Esophagus squamous epithelium (tissue), 5 donors: ENCODE results near the gene CEP20. TPM values are rescaled to one million over a fixed set of nuclear protein-coding genes. Genes with fewer than 3 reads are reported as not detected.
"Not testable (repeated sequence)": the region's sequence is repeated elsewhere in the genome, so short reads cannot be mapped to it uniquely, and the experiment has no call there.

Source experiments
- DNase-seq: peaks from one replicate; lab custom pipeline; 2025; lab: John Stamatoyannopoulos, UW
- H3K27ac ChIP-seq, 4 donors: fragments of 200-600 bp; sonication (generic); one replicate each; pipeline ENCODE4 v1.5.1; 2016 to 2019; ENCODE audit warnings: mild to moderate bottlenecking in 1 of 4
- H3K27me3 ChIP-seq, 4 donors: fragments of 200-600 bp; sonication (generic); 1 replicate in 3 of 4; 2 replicates in 1 of 4; pipeline versions ENCODE4 v1.5.1 to v1.6.0; 2017 to 2021; ENCODE audit warnings: antibody characterized with exemption in 1 of 4
- H3K36me3 ChIP-seq, 3 donors: fragments of 200-600 bp; sonication (generic); one replicate each; pipeline ENCODE4 v1.5.1; 2016 to 2019
- H3K4me1 ChIP-seq, 3 donors: fragments of 200-600 bp; sonication (generic); one replicate each; pipeline ENCODE4 v1.5.1; 2017 to 2019
- H3K4me3 ChIP-seq, 4 donors: fragments of 200-600 bp; sonication (generic); 1 replicate in 3 of 4; 2 replicates in 1 of 4; pipeline ENCODE4 v1.5.1; 2016 to 2019; ENCODE audit warnings: mild to moderate bottlenecking in 2 of 4, moderate library complexity in 1 of 4
- H3K9me3 ChIP-seq, 3 donors: fragments of 200-600 bp; sonication (generic); one replicate each; pipeline ENCODE4 v1.5.1; 2016 to 2019
- POLR2A ChIP-seq, 4 donors: fragments of 450-650 bp; IDR thresholded peaks; one replicate each; pipeline ENCODE4 v1.6.1; 2017; ENCODE audit warnings: antibody characterized with exemption in 4 of 4, mild to moderate bottlenecking in 4 of 4, moderate library complexity in 3 of 4
- WGBS, 2 donors: methylation state at CpG; one replicate each; pipeline ENCODE4 v1.1.5; 2018; 5-methylcytosine and 5-hydroxymethylcytosine counted together
- intact Hi-C: fragments of 100-400 bp; cut with DNase I; formaldehyde crosslinking; loops from one replicate; pipeline ENCODE4 v1.15.0; 2022
- total RNA-seq, 4 donors: library from RNA; depleted of rRNA; stranded (reverse); fragments of >200 nt; gene quantifications; one replicate each; pipeline ENCODE4 v1.1.0, GENCODE V29; 2016
- TF ChIP-seq, protein P1 (sequence below), 6 experiments: fragments of 450-650 bp in 4 of 6; fragments of 200-600 bp in 2 of 6; sonication (generic) in 2 of 6; IDR thresholded peaks; one replicate each; pipeline ENCODE4 v1.5.1; 2016 to 2019; ENCODE audit warnings: antibody characterized with exemption in 6 of 6, mild to moderate bottlenecking in 4 of 6, moderate library complexity in 4 of 6
- donor health status: DM: yes; HTN: yes; CAD: no.

The CEP20 gene
- total RNA-seq, 4 donors from 2014 or later, result 36.1 to 74.3 (median 42.5) TPM

DNA sequence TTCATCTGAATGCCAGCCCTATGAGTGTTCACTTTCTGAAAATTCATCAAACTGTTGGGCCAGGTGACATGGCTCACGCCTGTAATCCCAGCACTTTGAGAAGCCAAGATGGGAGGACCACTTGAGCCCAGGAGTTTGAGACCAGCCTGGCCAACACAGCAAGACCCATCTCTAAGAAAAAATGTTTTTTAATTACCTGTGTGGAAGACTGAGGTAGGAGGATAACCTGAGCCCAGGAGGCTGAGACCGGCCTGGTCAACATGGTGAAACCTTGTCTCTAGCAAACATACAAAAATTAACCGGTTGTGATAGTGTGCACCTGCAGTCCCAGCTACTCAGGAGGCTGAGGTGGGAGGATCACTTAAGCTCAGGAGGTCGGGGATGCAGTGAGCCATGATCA is 41.9 kb downstream of the CEP20 start:
- intact Hi-C loops, result no loop called here

DNA sequence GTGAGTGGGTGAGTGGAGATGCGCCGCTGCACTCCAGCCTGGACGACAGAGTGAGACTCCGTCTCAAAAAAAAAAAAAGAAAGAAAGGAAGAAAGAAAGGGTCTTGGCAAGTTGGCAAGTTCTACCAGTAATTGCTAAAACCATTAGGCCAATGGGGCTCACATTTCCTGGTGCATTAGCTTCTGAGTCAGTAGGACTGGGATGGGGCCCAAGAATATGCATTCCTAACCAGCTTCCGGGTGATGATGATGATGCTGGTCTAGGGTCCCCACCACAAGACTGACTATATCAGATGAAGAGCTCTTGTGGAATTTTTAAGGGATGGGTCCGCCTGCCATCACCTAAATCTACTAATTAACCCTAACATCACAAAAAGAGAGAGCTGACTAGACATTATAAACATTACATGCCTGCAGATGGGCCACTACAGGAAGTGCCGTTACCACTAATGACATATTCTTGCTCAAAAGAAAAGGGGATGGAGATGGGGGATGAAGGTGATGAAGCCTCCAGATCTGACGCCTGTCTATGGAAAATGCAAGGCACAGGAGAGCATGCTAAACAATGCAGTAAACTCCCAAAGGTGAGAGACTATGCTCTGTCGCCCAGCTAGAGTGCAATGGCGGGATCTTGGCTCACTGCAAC is 44.6 kb downstream of the CEP20 start:
- Histone ChIP-seq H3K4me3 (no peak overlapping the region), H3K4me1 (peaks cover 0 to 3% (median 0%) of the 10 kb centered on the region in 3 donors), H3K27ac (peak overlapping the region in 2 of 4 donors; percentile 6 to 31), H3K9me3 (no peaks in the 10 kb centered on the region), H3K27me3 (no peaks in the 10 kb centered on the region), H3K36me3 (no peaks in the 10 kb centered on the region)
- intact Hi-C loops, result no loop called here
- DNase-seq, result no peak
- WGBS, 2 donors, result 69 to 78% methylated on average over 8 to 10 of the region's 10 CpGs
- no peak for TF ChIP-seq POLR2A (IDR thresholded peaks at IDR 0.05)
- TF ChIP-seq, protein P1, sequence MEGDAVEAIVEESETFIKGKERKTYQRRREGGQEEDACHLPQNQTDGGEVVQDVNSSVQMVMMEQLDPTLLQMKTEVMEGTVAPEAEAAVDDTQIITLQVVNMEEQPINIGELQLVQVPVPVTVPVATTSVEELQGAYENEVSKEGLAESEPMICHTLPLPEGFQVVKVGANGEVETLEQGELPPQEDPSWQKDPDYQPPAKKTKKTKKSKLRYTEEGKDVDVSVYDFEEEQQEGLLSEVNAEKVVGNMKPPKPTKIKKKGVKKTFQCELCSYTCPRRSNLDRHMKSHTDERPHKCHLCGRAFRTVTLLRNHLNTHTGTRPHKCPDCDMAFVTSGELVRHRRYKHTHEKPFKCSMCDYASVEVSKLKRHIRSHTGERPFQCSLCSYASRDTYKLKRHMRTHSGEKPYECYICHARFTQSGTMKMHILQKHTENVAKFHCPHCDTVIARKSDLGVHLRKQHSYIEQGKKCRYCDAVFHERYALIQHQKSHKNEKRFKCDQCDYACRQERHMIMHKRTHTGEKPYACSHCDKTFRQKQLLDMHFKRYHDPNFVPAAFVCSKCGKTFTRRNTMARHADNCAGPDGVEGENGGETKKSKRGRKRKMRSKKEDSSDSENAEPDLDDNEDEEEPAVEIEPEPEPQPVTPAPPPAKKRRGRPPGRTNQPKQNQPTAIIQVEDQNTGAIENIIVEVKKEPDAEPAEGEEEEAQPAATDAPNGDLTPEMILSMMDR (IDR thresholded peaks at IDR 0.05), result no peak

More for the DNA sequence above, 41.9 kb downstream of the CEP20 start:
- no peak for DNase-seq
- no peaks in the 10 kb centered on the region for H3K36me3 ChIP-seq
- no peak for TF ChIP-seq POLR2A (IDR thresholded peaks at IDR 0.05)
- TF ChIP-seq, protein P1 (IDR thresholded peaks at IDR 0.05), result no peak
- H3K4me3 ChIP-seq, result peak overlapping the region in 1 of 4 donors; percentile 21
- H3K27ac ChIP-seq, result peak overlapping the region in 1 of 4 donors; percentile 44
- H3K9me3 ChIP-seq, result no peaks in the 10 kb centered on the region
- H3K27me3 ChIP-seq, result no peaks in the 10 kb centered on the region
- peaks cover 0 to 3% (median 0%) of the 10 kb centered on the region in 3 donors for H3K4me1 ChIP-seq
- WGBS, 2 donors, result 71 to 84% methylated on average over 4 of the region's 4 CpGs

DNA sequence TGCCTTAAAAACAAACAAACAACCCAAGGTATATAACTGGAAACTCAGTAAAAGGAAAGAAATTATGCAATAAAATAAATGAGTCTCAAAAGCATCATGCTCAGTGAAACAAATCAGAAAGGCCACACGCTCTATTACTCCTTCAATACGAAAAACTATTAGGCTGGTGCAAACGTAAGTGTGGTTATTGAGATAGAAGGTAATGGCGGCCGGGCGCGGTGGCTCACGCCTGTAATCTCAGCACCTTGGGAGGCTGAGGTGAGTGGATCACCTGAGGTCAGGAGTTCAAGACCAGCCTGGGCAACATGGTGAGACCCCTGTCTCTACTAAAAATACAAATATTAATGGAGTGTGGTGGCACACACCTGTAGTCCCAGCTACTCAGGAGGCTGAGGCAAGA is 49.2 kb downstream of the CEP20 start:
- WGBS, 2 donors, result 78 to 91% methylated on average over 8 of the region's 8 CpGs
- H3K36me3 ChIP-seq, H3K9me3 ChIP-seq, DNase-seq, H3K27me3 ChIP-seq, H3K4me3 ChIP-seq, intact Hi-C loops: not testable (repeated sequence)
- Histone ChIP-seq H3K27ac (peak overlapping the region in 1 of 4 donors; percentile 75), H3K4me1 (peaks cover 0 to 15% (median 3%) of the 10 kb centered on the region in 3 donors)

DNA sequence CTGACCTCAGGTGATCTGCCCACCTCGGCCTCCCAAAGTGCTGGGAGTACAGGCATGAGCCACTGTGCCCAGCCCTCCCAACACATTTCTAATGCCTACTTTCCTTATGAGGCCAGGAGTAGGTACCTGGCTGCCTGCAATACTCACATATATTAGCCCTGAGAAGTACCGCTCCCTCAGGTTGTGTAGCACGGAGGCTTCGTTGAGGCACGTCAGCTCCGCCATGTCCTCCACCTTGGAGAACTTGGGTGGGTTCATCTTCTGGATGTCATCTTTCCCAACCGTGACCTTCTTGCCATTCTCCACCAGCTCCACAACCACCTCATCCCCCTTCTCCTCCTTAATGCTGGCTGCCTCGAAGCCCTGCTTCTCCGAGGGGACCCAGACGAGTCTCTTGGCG is 50.6 kb downstream of the CEP20 start:
- WGBS, 2 donors, result 86 to 97% methylated on average over 7 to 11 of the region's 11 CpGs
- DNase-seq, result no peak
- Histone ChIP-seq H3K4me3 (no peak overlapping the region), H3K36me3 (no peaks in the 10 kb centered on the region), H3K27ac (peak overlapping the region in 3 of 4 donors; percentile 48 to 75 (median 68)), H3K27me3 (no peaks in the 10 kb centered on the region), H3K4me1 (peaks cover 0 to 15% (median 3%) of the 10 kb centered on the region in 3 donors), H3K9me3 (no peaks in the 10 kb centered on the region)
- no peak for TF ChIP-seq POLR2A (IDR thresholded peaks at IDR 0.05)
- TF ChIP-seq, protein P1 (IDR thresholded peaks at IDR 0.05), result no peak
- intact Hi-C loops, result no loop called here

DNA sequence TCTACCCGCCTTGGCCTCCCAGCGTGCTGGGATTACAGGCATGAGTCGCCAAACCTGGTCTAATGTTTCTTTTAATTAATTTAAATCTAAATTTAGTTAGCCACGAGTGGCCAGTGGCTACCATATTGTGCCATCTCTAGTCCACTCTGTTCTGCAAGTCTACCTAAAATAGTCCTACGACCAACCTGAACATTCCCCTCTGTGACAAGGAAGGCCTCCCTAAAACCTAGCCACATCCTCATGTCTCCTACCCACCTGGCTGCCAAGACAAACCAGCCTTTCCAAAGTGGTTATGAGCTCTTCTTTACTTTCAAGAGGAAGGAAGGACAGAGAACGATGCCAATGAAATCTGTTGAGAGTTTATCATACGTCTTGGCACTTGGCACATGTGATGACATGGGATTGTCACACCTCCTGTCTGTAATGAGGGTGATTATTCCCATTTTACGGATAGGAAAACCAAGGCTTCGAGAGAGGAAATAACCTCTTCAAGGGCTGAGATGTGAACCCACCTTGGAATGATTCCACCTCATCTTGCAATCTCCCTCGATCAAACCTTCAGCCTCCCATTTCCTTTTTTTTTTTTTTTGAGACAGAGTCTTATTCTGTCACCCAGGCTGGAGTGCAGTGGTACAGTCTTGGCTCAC is 51.3 kb downstream of the CEP20 start:
- Histone ChIP-seq H3K27me3 (no peaks in the 10 kb centered on the region), H3K4me1 (peaks cover 0 to 16% (median under 1%) of the 10 kb centered on the region in 3 donors), H3K36me3 (no peaks in the 10 kb centered on the region), H3K27ac (peak overlapping the region in 3 of 4 donors; percentile 48 to 75 (median 60)), H3K9me3 (no peaks in the 10 kb centered on the region), H3K4me3 (no peak overlapping the region)
- TF ChIP-seq, protein P1 (IDR thresholded peaks at IDR 0.05), result no peak
- TF ChIP-seq POLR2A (IDR thresholded peaks at IDR 0.05), result no peak
- intact Hi-C loops, result no loop called here
- WGBS, 2 donors, result 69 to 70% methylated on average over 10 of the region's 10 CpGs
- no peak for DNase-seq
